SK-N-SH (cell line): ENCODE results near the gene KLF2. TPM values are rescaled to one million over a fixed set of nuclear protein-coding genes. Genes with fewer than 3 reads are reported as not detected.
A peak's percentile ranks its signal among the peaks of the same experiment; 100 is the strongest.
"Not testable (repeated sequence)": the region's sequence is repeated elsewhere in the genome, so short reads cannot be mapped to it uniquely, and the experiment has no call there.

Source experiments
- CTCF ChIA-PET: fragments of 300-600, 350-600 bp; formaldehyde crosslinking; extraction: SDS; loops from one replicate; lab custom pipeline; 2021; lab: Yijun Ruan, JAX
- POLR2A ChIA-PET: fragments of 350-600 bp; sonication (Branson Sonifier 250); formaldehyde crosslinking; extraction: SDS; loops from one replicate; lab custom pipeline; 2020; ENCODE audit warnings: antibody characterized with exemption, inconsistent platforms; lab: Yijun Ruan, JAX
- DNase-seq: peaks from one replicate; pipeline ENCODE4 v3.0.0; 2012
- H2AFZ ChIP-seq: fragments of 200-600 bp; sonication (generic); 2 replicates; pipeline ENCODE4 v1.8.1; 2016; ENCODE audit warnings: antibody characterized with exemption, mild to moderate bottlenecking, low read depth
- H3F3A ChIP-seq: fragments of 200-600 bp; sonication (generic); replicated peaks from 2 replicates; pipeline ENCODE3; 2016; ENCODE audit warnings: antibody characterized with exemption, mild to moderate bottlenecking; ENCODE audit not compliant: insufficient read depth
- H3K27ac ChIP-seq, 2 experiments: fragments of 200-500 bp in 1 of 2; fragments of 200-600 bp in 1 of 2; sonication (Bioruptor generic) in 1 of 2; sonication (generic), shearing (Covaris generic) in 1 of 2; 2 replicates each; pipeline versions ENCODE4 v1.5.1 to v1.6.1; 2014 to 2016; ENCODE audit warnings: low read depth in 2 of 2, inconsistent platforms in 1 of 2, low read length in 1 of 2, mild to moderate bottlenecking in 1 of 2, mixed read lengths in 1 of 2
- H3K27me3 ChIP-seq: fragments of 200-600 bp; sonication (generic), shearing (Covaris generic); 2 replicates; pipeline ENCODE4 v1.6.1; 2016; ENCODE audit warnings: mixed run types; ENCODE audit not compliant: insufficient read depth
- H3K36me3 ChIP-seq, 2 experiments: fragments of 200-500 bp in 1 of 2; fragments of 200-600 bp in 1 of 2; sonication (Bioruptor generic) in 1 of 2; sonication (generic) in 1 of 2; replicated peaks in 1 of 2; 2 replicates each; pipeline versions ENCODE3 to v1.5.1; 2014 to 2016; ENCODE audit warnings: low read length in 1 of 2, mild to moderate bottlenecking in 1 of 2; ENCODE audit not compliant: insufficient read depth in 2 of 2, control insufficient read depth in 1 of 2
- H3K4me1 ChIP-seq, 2 experiments: fragments of 200-500 bp in 1 of 2; fragments of 200-600 bp in 1 of 2; sonication (Bioruptor generic) in 1 of 2; sonication (generic), shearing (Covaris generic) in 1 of 2; 2 replicates each; pipeline versions ENCODE4 v1.5.1 to v1.6.1; 2014 to 2016; ENCODE audit warnings: low read depth in 1 of 2, low read length in 1 of 2, mixed run types in 1 of 2; ENCODE audit not compliant: insufficient read depth in 2 of 2, control insufficient read depth in 1 of 2
- H3K4me2 ChIP-seq: fragments of 200-600 bp; sonication (generic), shearing (Covaris generic); 2 replicates; pipeline ENCODE4 v1.6.1; 2017; ENCODE audit warnings: mixed run types
- H3K4me3 ChIP-seq, 2 experiments: fragments of 200-500 bp in 1 of 2; fragments of 200-600 bp in 1 of 2; sonication (Bioruptor generic) in 1 of 2; sonication (generic), shearing (Covaris generic) in 1 of 2; 2 replicates each; pipeline versions ENCODE4 v1.5.1 to v1.8.1; 2014 to 2016; ENCODE audit warnings: low read depth in 2 of 2, inconsistent platforms in 1 of 2, low read length in 1 of 2, mild to moderate bottlenecking in 1 of 2, mixed read lengths in 1 of 2, moderate library complexity in 1 of 2
- H3K79me2 ChIP-seq: fragments of 200-600 bp; sonication (generic); 2 replicates; pipeline ENCODE4 v1.8.1; 2017; ENCODE audit warnings: mild to moderate bottlenecking; ENCODE audit not compliant: insufficient read depth
- H3K9ac ChIP-seq: fragments of 200-600 bp; sonication (generic); 2 replicates; pipeline ENCODE4 v1.6.1; 2017; ENCODE audit warnings: mixed run types
- H3K9me2 ChIP-seq: fragments of 200-600 bp; sonication (generic); 2 replicates; pipeline ENCODE4 v1.6.1; 2017; ENCODE audit warnings: mixed run types
- H3K9me3 ChIP-seq: fragments of 200-600 bp; sonication (generic); 2 replicates; pipeline ENCODE4 v1.6.1; 2017; ENCODE audit warnings: mixed run types, mild to moderate bottlenecking, moderate library complexity
- H4K20me1 ChIP-seq: fragments of 200-600 bp; sonication (generic); 2 replicates; pipeline ENCODE4 v1.6.1; 2017; ENCODE audit warnings: mild to moderate bottlenecking, mixed run types; ENCODE audit not compliant: insufficient read depth
- CHD2 ChIP-seq: fragments of 150-350 bp; IDR thresholded peaks from 2 replicates; pipeline ENCODE4 v1.6.1; 2018; ENCODE audit warnings: low read length; ENCODE audit not compliant: partially characterized antibody
- CTCF ChIP-seq: fragments of 200-600 bp; sonication (generic); IDR thresholded peaks from 2 replicates; pipeline ENCODE4 v1.6.1; 2017; ENCODE audit warnings: antibody characterized with exemption, mild to moderate bottlenecking, moderate library complexity
- EP300 ChIP-seq, 2 experiments: IDR thresholded peaks; 2 replicates each; pipeline versions ENCODE4 v1.4.0 to v1.6.1; 2012; ENCODE audit warnings: borderline replicate concordance in 1 of 2, low read depth in 1 of 2, low read length in 1 of 2
- FOSL2 ChIP-seq: IDR thresholded peaks from 2 replicates; pipeline ENCODE4 v1.4.0; 2012; ENCODE audit warnings: low read depth, mild to moderate bottlenecking, moderate library complexity, borderline replicate concordance
- GABPA ChIP-seq: IDR thresholded peaks from 2 replicates; pipeline ENCODE4 v1.4.0; 2012; ENCODE audit warnings: low read depth, mild to moderate bottlenecking
- JUND ChIP-seq: IDR thresholded peaks from 2 replicates; pipeline ENCODE4 v1.4.0; 2012
- NFIC ChIP-seq: IDR thresholded peaks from 2 replicates; pipeline ENCODE4 v1.4.0; 2012; ENCODE audit warnings: borderline replicate concordance
- PBX3 ChIP-seq: IDR thresholded peaks from 2 replicates; pipeline ENCODE4; 2012
- RAD21 ChIP-seq: IDR thresholded peaks from 2 replicates; pipeline ENCODE4 v1.6.1; 2012; ENCODE audit warnings: mild to moderate bottlenecking, low read length
- RXRA ChIP-seq: IDR thresholded peaks from 2 replicates; pipeline ENCODE4 v1.4.0; 2012; ENCODE audit warnings: low read depth, mild to moderate bottlenecking, borderline replicate concordance
- TAF1 ChIP-seq: IDR thresholded peaks from 2 replicates; pipeline ENCODE4 v1.6.1; 2012; ENCODE audit warnings: low read depth, mild to moderate bottlenecking, low read length, moderate library complexity, borderline replicate concordance
- TCF12 ChIP-seq: IDR thresholded peaks from 2 replicates; pipeline ENCODE4 v1.4.0; 2012
- USF1 ChIP-seq: IDR thresholded peaks from 2 replicates; pipeline ENCODE4 v1.4.0; 2012; ENCODE audit warnings: low read depth, borderline replicate concordance
- WGBS: methylation state at CpG from one replicate; pipeline ENCODE4 v1.1.6; 2017; ENCODE audit warnings: low lambda C conversion rate; 5-methylcytosine and 5-hydroxymethylcytosine counted together
- polyA plus RNA-seq, 3 experiments: library from polyadenylated mRNA; depleted of rRNA; stranded (reverse); fragments of >200 nt; gene quantifications; 2 replicates each; pipeline ENCODE4 v1.2.3, GENCODE V29; 2012
- TF ChIP-seq, protein P1 (sequence below): fragments of 150-350 bp; IDR thresholded peaks from 2 replicates; pipeline ENCODE4 v1.6.1; 2017; ENCODE audit warnings: antibody characterized with exemption, low read length, low read depth, borderline replicate concordance

Gene KLF2
- polyA plus RNA-seq, 1 of the 3 experiments (the other 2 are of a cell fraction): 6.9 TPM

DNA sequence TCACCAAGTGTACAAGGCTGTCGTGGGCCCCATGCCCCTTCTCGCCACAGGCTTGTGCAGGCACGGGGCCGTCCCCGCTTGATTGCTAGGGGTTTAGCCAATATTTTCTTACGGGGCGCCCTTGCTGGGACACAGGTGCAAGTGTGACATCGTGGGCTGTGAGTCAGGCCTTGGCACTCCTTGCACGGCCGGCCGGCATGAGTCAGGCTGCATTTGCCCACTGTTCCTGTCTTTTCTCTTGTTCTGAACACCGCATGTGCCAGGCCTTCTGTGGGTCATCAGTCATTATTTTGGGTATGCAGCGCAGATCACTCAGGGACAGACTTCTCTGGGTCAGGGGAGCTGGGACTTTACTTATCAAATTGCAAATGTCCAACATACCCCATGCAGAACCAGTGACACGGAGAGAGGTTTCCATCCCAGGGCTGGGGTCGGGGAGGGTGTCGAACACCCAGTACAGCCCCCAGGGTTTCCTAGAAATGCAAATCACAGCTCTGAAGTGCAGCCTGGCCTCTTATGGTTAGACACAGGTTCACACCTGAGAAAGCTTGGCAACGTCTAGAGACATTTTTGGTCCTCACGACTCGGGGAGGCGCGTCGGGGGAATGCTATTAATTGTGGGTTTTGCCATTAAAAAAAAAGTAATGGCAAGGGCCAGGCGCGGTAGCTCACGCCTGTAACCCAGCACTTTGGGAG lies 22.5 kb upstream of the KLF2 start (continued):
- TF ChIP-seq TAF1 (no peak), CHD2 (no peak), CTCF (no peak), RAD21 (no peak), TCF12 (peak; percentile 95), PBX3 (peak; percentile 86)
- TF ChIP-seq, protein P1, sequence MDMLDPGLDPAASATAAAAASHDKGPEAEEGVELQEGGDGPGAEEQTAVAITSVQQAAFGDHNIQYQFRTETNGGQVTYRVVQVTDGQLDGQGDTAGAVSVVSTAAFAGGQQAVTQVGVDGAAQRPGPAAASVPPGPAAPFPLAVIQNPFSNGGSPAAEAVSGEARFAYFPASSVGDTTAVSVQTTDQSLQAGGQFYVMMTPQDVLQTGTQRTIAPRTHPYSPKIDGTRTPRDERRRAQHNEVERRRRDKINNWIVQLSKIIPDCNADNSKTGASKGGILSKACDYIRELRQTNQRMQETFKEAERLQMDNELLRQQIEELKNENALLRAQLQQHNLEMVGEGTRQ: no peak

DNA sequence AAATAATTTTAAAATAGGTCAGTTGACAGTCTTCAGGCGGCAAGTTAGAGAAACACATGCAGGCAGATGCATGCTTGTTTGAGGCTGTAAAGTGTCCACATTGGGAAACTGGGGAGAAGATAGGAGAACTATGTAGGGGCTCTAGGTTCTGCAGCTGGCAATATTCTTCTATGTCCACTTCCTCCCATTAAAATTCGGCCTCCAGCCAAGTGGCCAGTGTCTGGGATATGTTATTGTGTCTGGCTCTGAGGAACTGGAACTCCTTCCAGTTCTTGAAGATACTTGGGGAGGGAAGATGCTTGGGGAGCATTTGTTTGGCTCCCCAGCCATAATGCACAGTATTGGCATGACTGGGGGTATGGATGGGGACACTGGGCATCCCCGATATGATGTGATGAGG lies 20.9 kb upstream of the KLF2 start:
- Histone ChIP-seq H4K20me1 (peaks cover 3% of the 10 kb centered on the region; the same call in 1 of the 2 replicates), H3K4me2 (no peak overlapping the region), H3K4me1 (no peaks in the 10 kb centered on the region; a peak in 1 of 4 replicates), H3K9me2 (no peaks in the 10 kb centered on the region), H3K36me3 (no peaks in the 10 kb centered on the region), H3K27me3 (peaks cover 68% of the 10 kb centered on the region; the same call in 1 of the 2 replicates), H3F3A (peaks cover 9% of the 10 kb centered on the region), H3K79me2 (no peaks in the 10 kb centered on the region), H3K27ac (no peak overlapping the region), H3K9ac (no peak overlapping the region), H2AFZ (no peak overlapping the region), H3K4me3 (no peak overlapping the region), H3K9me3 (no peaks in the 10 kb centered on the region)
- POLR2A ChIA-PET: no interaction called here
- 7% methylated on average over 3 of the region's 3 CpGs for WGBS
- no peak for DNase-seq
- TF ChIP-seq JUND (no peak), FOSL2 (no peak), PBX3 (no peak), TCF12 (peak; percentile 84), USF1 (no peak), NFIC (peak; percentile 74), RXRA (no peak), EP300 (IDR thresholded peaks at IDR 0.05; ENCODE audit: borderline replicate concordance in 1 of 2, low read depth in 1 of 2, low read length in 1 of 2) (no peak), GABPA (no peak)
- TF ChIP-seq, protein P1: no peak
- CTCF ChIA-PET: no interaction called here

DNA sequence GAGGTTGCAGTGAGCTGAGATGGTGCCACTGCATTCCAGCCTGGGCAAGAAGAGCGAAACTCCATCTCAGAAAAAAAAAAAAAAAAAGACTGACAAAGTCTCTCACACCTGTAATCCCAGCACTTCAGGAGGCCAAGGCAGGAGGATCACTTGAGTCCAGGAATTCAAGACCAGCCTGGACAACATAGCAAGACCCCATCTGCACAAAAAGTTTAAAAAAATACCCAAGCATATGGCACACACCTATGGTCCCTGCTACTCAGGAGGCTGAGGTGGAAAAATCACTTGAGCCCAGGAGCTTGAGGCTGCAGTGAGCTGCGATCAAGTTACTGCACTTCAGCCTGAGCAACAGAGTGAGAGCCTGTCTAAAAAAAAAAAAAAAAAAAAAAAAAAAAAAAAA lies 20.1 kb upstream of the KLF2 start:
- H3K9me2 ChIP-seq, H3K36me3 ChIP-seq, H3F3A ChIP-seq, H2AFZ ChIP-seq, H3K9me3 ChIP-seq, POLR2A ChIA-PET, CTCF ChIA-PET, H3K4me2 ChIP-seq, H3K79me2 ChIP-seq, H3K9ac ChIP-seq, H3K27ac ChIP-seq, DNase-seq, H3K4me3 ChIP-seq, H4K20me1 ChIP-seq, H3K4me1 ChIP-seq: not testable (repeated sequence)
- H3K27me3 ChIP-seq: peaks cover 68% of the 10 kb centered on the region; the same call in 1 of the 2 replicates
- WGBS: 16% methylated on average over 2 of the region's 2 CpGs
